ENCODE measurements around the gene ARMC7.

ARMC7 gene

GRCh38 chr17:75103601-75104554, 5.9 kb upstream of the ARMC7 start:
- no peak for TF ChIP-seq CTCF (IDR thresholded peaks at IDR 0.05; ENCODE audit: insufficient read depth, missing control alignments)
- DNase-seq (ENCODE audit: insufficient read length, low spot score): no peak
- FAIRE-seq: no peak

- DNase-seq (ENCODE audit: insufficient read length, low spot score) (peak; percentile 70), FAIRE-seq (no peak)
- peak; percentile 57 for TF ChIP-seq CTCF (IDR thresholded peaks at IDR 0.05; ENCODE audit: insufficient read depth, missing control alignments)
Measured at GRCh38 chr17:75105126-75106080, 4.4 kb upstream of the ARMC7 start.

- no peak for FAIRE-seq
- DNase-seq (ENCODE audit: insufficient read length, low spot score): no peak
- TF ChIP-seq CTCF (IDR thresholded peaks at IDR 0.05; ENCODE audit: insufficient read depth, missing control alignments): no peak
Measured at GRCh38 chr17:75108193-75108592, 1.6 kb upstream of the ARMC7 start.

GRCh38 chr17:75109046-75109406, 743 bp upstream of the ARMC7 start:
- TF ChIP-seq CTCF (IDR thresholded peaks at IDR 0.05; ENCODE audit: insufficient read depth, missing control alignments): no peak
- FAIRE-seq (no peak), DNase-seq (ENCODE audit: insufficient read length, low spot score) (no peak)

GRCh38 chr17:75110234-75110937, 617 bp downstream of the ARMC7 start:
- TF ChIP-seq CTCF (IDR thresholded peaks at IDR 0.05; ENCODE audit: insufficient read depth, missing control alignments): no peak
- FAIRE-seq (no peak), DNase-seq (ENCODE audit: insufficient read length, low spot score) (no peak)

- TF ChIP-seq CTCF (IDR thresholded peaks at IDR 0.05; ENCODE audit: insufficient read depth, missing control alignments): no peak
- no peak for FAIRE-seq
- no peak for DNase-seq (ENCODE audit: insufficient read length, low spot score)
Measured at GRCh38 chr17:75111777-75112335, 2.1 kb downstream of the ARMC7 start.
